GM18517 (cell line): ENCODE data around the gene ERBB4.
"Not testable (repeated sequence)": the region's sequence is repeated elsewhere in the genome, so short reads cannot be mapped to it uniquely, and the experiment has no call there.

Experiments
- ATAC-seq: cut with Tn5 transposase; IDR thresholded peaks from one replicate; pipeline ENCODE4 v1.9.1; 2021; ENCODE audit warnings: mild to moderate bottlenecking, moderate library complexity; ENCODE audit not compliant: unreplicated experiment

Gene ERBB4

GRCh38 chr2:211760103-211760502 is 778.5 kb downstream of the ERBB4 start:
- ATAC-seq: no peak

GRCh38 chr2:211756266-211756665 is 782.3 kb downstream of the ERBB4 start:
- no peak for ATAC-seq

GRCh38 chr2:211755187-211755586 is 783.4 kb downstream of the ERBB4 start:
- no peak for ATAC-seq

- no peak for ATAC-seq
Observed at GRCh38 chr2:211751848-211752247, 786.8 kb downstream of the ERBB4 start.

- ATAC-seq: no peak
Observed at GRCh38 chr2:211748339-211748738, 790.3 kb downstream of the ERBB4 start.

- peak; percentile 83 for ATAC-seq
Observed at GRCh38 chr2:211745295-211746097, 793.1 kb downstream of the ERBB4 start.

- no peak for ATAC-seq
Observed at GRCh38 chr2:211744379-211744778, 794.2 kb downstream of the ERBB4 start.

- no peak for ATAC-seq
Observed at GRCh38 chr2:211741966-211742365, 796.6 kb downstream of the ERBB4 start.

GRCh38 chr2:211737282-211737681 is 801.3 kb downstream of the ERBB4 start:
- no peak for ATAC-seq

GRCh38 chr2:211730215-211730614 is 808.4 kb downstream of the ERBB4 start:
- ATAC-seq: no peak

GRCh38 chr2:211729433-211729832 is 809.2 kb downstream of the ERBB4 start:
- no peak for ATAC-seq

- ATAC-seq: no peak
Observed at GRCh38 chr2:211724933-211725332, 813.7 kb downstream of the ERBB4 start.

GRCh38 chr2:211723398-211723797 is 815.2 kb downstream of the ERBB4 start:
- ATAC-seq: no peak

- no peak for ATAC-seq
Observed at GRCh38 chr2:211722928-211723327, 815.7 kb downstream of the ERBB4 start.

- not testable (repeated sequence) for ATAC-seq
Observed at GRCh38 chr2:211721874-211722273, 816.7 kb downstream of the ERBB4 start.

- no peak for ATAC-seq
Observed at GRCh38 chr2:211709389-211709788, 829.2 kb downstream of the ERBB4 start.

GRCh38 chr2:211692689-211693088 is 845.9 kb downstream of the ERBB4 start:
- ATAC-seq: no peak

GRCh38 chr2:211690736-211691135 is 847.9 kb downstream of the ERBB4 start:
- no peak for ATAC-seq

- ATAC-seq: no peak
Observed at GRCh38 chr2:211688196-211688595, 850.4 kb downstream of the ERBB4 start.

- no peak for ATAC-seq
Observed at GRCh38 chr2:211674715-211675114, 863.9 kb downstream of the ERBB4 start.

- no peak for ATAC-seq
Observed at GRCh38 chr2:211673133-211673905, 865.3 kb downstream of the ERBB4 start.

- ATAC-seq: no peak
Observed at GRCh38 chr2:211671977-211672376, 866.6 kb downstream of the ERBB4 start.
